Body of pancreas (tissue), 4 donors: Measurements from ENCODE around the gene SEC22A. TPM values are rescaled to one million over a fixed set of nuclear protein-coding genes. Genes with fewer than 3 reads are reported as not detected.

Experiments used
- ATAC-seq: fragments of 150-250 bp; one replicate; pipeline ENCODE4 v1.9.1; 2016
- DNase-seq, 4 donors: peaks; one replicate each; pipeline ENCODE4 v3.0.0-alpha.2; 2019
- H3K27ac ChIP-seq, 4 donors: fragments of 200-600 bp; sonication (generic); 1 replicate in 3 of 4; 2 replicates in 1 of 4; pipeline versions ENCODE4 v1.5.1 to v1.6.1; 2016 to 2019; ENCODE audit warnings: mild to moderate bottlenecking in 1 of 4, mixed read lengths in 1 of 4, moderate library complexity in 1 of 4
- H3K27me3 ChIP-seq, 2 donors: fragments of 200-600 bp; sonication (generic); one replicate each; pipeline ENCODE4 v1.6.0; 2016; ENCODE audit warnings: mild to moderate bottlenecking in 1 of 2
- H3K36me3 ChIP-seq, 2 donors: fragments of 200-600 bp; sonication (generic); replicated peaks in 1 of 2; 2 replicates each; pipeline ENCODE4 v1.5.1; 2016; ENCODE audit warnings: low read depth in 2 of 2; ENCODE audit not compliant: insufficient read depth in 1 of 2
- H3K4me1 ChIP-seq: fragments of 200-600 bp; sonication (generic); one replicate; pipeline ENCODE4 v1.6.0; 2016
- H3K4me3 ChIP-seq, 2 donors: fragments of 200-600 bp; sonication (generic); 1 replicate in 1 of 2; 2 replicates in 1 of 2; pipeline ENCODE4 v1.5.1; 2016 to 2019
- H3K9me3 ChIP-seq, 3 donors: fragments of 200-600 bp; sonication (generic); 1 replicate in 2 of 3; 2 replicates in 1 of 3; pipeline ENCODE4 v1.5.1; 2016
- POLR2A ChIP-seq, 3 donors: fragments of 450-650 bp; IDR thresholded peaks; one replicate each; pipeline ENCODE4 v1.6.1; 2016; ENCODE audit warnings: antibody characterized with exemption in 3 of 3, mild to moderate bottlenecking in 2 of 3
- WGBS, 2 donors: methylation state at CpG; one replicate each; pipeline ENCODE4 v1.1.5; 2017; 5-methylcytosine and 5-hydroxymethylcytosine counted together
- intact Hi-C: fragments of 100-400 bp; cut with DNase I; formaldehyde crosslinking; loops from one replicate; pipeline ENCODE4 v1.15.1; 2023
- total RNA-seq, 2 donors: library from RNA; depleted of rRNA; stranded (reverse); fragments of >200 nt; gene quantifications; one replicate each; pipeline ENCODE4 v1.1.0, GENCODE V29; 2016
- TF ChIP-seq, protein P1 (sequence below), 7 experiments: fragments of 450-650 bp in 4 of 7; fragments of 200-600 bp in 3 of 7; sonication (generic) in 3 of 7; IDR thresholded peaks; one replicate each; pipeline ENCODE4 v1.5.1; 2016 to 2019; ENCODE audit warnings: antibody characterized with exemption in 7 of 7

Gene SEC22A
- total RNA-seq, 2 donors from 2014 or later: 16.5 to 18.4 TPM

DNA sequence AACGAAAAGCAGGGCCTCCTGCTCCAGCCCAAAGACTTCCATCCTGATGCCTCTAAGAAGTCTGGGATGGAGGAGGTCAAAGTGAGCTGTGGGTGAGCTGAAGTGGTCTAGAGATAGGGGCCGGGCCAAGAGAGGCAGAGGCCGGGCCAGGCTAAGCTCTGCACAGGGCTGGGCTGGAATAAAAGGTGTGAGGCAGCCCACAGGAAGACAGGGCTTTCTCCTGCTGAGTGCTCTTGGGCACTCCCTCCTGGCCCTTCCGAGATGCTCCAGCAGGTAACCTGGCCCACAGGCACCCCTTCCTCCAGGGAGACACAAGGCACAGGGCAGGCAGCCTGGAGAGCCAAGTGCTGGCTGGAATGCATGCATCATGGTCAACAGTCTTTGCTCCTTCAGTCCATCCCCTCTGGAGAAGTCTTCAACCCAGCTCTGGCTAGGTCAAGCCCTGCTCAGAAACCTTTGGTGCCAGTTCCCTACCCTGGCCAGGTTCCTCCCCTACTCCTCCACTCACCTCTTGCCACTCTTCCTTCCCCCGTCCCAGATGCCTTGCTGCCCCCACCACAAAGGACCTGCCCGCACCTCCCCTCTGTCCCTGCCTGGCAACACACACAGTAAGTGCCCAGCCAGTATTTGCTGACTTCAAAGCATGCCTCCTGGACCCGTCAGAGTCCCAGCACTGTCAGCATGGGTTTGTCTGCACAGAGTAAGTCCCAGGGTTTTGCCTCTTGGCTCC, 93.6 kb downstream of the SEC22A start:
- intact Hi-C loops: no loop called here
- Histone ChIP-seq H3K36me3 (no peaks in the 10 kb centered on the region), H3K27ac (no peak overlapping the region), H3K4me3 (no peak overlapping the region), H3K4me1 (no peaks in the 10 kb centered on the region), H3K27me3 (no peaks in the 10 kb centered on the region), H3K9me3 (no peaks in the 10 kb centered on the region)
- TF ChIP-seq, protein P1, sequence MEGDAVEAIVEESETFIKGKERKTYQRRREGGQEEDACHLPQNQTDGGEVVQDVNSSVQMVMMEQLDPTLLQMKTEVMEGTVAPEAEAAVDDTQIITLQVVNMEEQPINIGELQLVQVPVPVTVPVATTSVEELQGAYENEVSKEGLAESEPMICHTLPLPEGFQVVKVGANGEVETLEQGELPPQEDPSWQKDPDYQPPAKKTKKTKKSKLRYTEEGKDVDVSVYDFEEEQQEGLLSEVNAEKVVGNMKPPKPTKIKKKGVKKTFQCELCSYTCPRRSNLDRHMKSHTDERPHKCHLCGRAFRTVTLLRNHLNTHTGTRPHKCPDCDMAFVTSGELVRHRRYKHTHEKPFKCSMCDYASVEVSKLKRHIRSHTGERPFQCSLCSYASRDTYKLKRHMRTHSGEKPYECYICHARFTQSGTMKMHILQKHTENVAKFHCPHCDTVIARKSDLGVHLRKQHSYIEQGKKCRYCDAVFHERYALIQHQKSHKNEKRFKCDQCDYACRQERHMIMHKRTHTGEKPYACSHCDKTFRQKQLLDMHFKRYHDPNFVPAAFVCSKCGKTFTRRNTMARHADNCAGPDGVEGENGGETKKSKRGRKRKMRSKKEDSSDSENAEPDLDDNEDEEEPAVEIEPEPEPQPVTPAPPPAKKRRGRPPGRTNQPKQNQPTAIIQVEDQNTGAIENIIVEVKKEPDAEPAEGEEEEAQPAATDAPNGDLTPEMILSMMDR (IDR thresholded peaks at IDR 0.05): no peak
- no peak for TF ChIP-seq POLR2A (IDR thresholded peaks at IDR 0.05)
- DNase-seq (no peak), ATAC-seq (no peak)
- WGBS, 2 donors: 65 to 69% methylated on average over 7 of the region's 7 CpGs

DNA sequence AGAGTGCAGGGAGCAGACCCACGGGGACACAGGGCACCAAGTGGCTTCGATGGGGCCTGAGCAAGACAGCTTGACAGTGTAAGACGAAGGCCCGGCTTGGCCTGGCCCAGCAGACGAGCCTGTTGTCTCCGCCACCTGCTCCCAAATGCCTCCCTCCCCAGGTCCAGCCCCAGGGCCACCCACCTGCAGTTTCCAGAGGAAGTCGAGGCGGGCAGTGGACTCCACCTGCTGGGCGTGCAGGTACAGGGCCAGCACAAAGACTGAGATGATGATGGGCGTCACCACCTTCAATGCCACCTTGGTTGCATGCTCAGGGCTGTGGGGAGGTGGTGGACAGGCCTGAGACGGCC, 94.1 kb downstream of the SEC22A start:
- intact Hi-C loops: no loop called here
- ATAC-seq (no peak), DNase-seq (no peak)
- Histone ChIP-seq H3K4me1 (no peaks in the 10 kb centered on the region), H3K36me3 (no peaks in the 10 kb centered on the region), H3K4me3 (no peak overlapping the region), H3K9me3 (no peaks in the 10 kb centered on the region), H3K27ac (no peak overlapping the region), H3K27me3 (no peaks in the 10 kb centered on the region)
- TF ChIP-seq POLR2A (IDR thresholded peaks at IDR 0.05): no peak
- TF ChIP-seq, protein P1 (IDR thresholded peaks at IDR 0.05): no peak
- 57 to 66% methylated on average over 8 to 10 of the region's 11 CpGs for WGBS, 2 donors

DNA sequence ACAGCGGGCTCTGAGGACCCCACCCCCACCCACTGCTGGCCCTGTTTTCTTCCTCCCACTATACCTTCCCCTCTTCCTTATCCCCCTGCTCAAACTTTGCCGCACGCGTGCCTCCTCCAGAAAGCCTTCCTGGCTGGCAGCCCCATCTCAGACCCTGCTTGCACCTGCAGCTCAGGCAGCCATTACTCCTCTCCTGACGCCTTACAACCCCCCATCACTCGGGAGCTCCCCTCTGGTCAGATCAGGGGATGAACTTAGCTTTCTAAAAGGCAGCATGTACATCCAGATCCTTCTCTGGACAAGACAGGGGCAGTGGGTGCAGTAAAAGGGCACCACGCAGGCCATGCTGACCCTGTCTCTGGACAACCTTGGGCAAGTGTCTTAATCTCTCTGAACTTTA, 94.5 kb downstream of the SEC22A start:
- TF ChIP-seq, protein P1 (IDR thresholded peaks at IDR 0.05): no peak
- TF ChIP-seq POLR2A (IDR thresholded peaks at IDR 0.05): no peak
- no peak overlapping the region for H3K27ac ChIP-seq
- no peak overlapping the region for H3K4me3 ChIP-seq
- no peaks in the 10 kb centered on the region for H3K9me3 ChIP-seq
- WGBS, 2 donors: 70 to 81% methylated on average over 7 of the region's 7 CpGs
- no peaks in the 10 kb centered on the region for H3K27me3 ChIP-seq
- intact Hi-C loops: no loop called here
- no peaks in the 10 kb centered on the region for H3K4me1 ChIP-seq
- DNase-seq (no peak), ATAC-seq (no peak)
- H3K36me3 ChIP-seq: no peaks in the 10 kb centered on the region

DNA sequence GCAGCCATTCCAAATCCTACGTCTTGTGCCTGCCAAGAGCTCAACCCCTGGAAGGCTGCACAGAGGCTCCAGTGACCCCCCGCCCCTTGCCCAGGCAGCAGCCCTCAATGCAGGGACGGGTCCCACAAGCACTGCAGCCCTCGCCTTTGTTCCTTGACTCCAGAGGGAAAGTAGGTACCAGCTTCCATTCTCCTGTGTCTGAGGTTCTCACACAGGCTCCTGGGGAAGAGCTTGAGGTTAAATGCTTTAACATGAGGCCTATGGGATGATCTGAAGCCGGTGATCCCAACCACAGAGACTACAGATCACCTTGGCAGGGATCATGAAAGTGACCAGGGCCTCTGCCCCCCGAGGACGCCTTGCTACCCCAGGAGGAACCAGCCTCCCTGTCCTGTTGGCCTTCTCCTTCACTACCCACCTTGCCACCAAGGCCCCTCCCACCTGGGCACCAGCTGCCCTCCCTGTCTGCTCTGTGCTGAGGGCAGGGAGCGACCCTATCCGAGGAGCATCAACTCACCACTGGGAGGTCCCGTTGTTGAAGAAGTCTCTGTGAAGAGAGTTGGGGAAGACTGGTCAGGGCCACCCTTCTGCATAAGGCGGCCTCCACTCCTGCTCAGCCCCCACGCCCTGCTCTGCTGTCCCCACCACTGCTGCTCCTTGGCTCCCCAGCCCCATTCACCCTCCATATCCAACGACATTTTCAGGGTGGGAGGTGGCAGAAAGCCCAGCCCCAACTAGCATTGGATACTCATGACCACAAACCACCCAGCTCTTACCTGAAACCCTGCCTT, 95.3 kb downstream of the SEC22A start:
- H3K4me1 ChIP-seq: no peaks in the 10 kb centered on the region
- no peaks in the 10 kb centered on the region for H3K36me3 ChIP-seq
- no peak for DNase-seq
- no peak for ATAC-seq
- no peaks in the 10 kb centered on the region for H3K9me3 ChIP-seq
- TF ChIP-seq, protein P1 (IDR thresholded peaks at IDR 0.05): no peak
- TF ChIP-seq POLR2A (IDR thresholded peaks at IDR 0.05): no peak
- intact Hi-C loops: no loop called here
- no peaks in the 10 kb centered on the region for H3K27me3 ChIP-seq
- H3K4me3 ChIP-seq: no peak overlapping the region
- no peak overlapping the region for H3K27ac ChIP-seq
- WGBS, 2 donors: 73 to 82% methylated on average over 13 of the region's 13 CpGs

DNA sequence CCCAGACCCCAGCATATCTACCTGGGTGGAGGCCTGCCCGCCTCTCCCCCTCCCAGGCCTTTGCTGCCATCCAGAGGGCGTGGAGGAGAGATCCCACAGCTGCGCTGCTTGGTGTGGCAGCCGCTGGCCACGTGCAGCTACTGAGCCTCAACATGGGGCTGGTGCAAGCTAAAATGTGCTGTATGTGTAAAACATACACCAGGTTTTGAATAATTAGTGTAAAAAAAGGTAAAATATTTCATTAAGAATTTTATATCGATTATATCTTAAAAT, 95.8 kb downstream of the SEC22A start:
- no peaks in the 10 kb centered on the region for H3K36me3 ChIP-seq
- no peak overlapping the region for H3K4me3 ChIP-seq
- DNase-seq (no peak), ATAC-seq (no peak)
- H3K4me1 ChIP-seq: no peaks in the 10 kb centered on the region
- H3K27ac ChIP-seq: no peak overlapping the region
- intact Hi-C loops: no loop called here
- no peak for TF ChIP-seq POLR2A (IDR thresholded peaks at IDR 0.05)
- TF ChIP-seq, protein P1 (IDR thresholded peaks at IDR 0.05): no peak
- H3K27me3 ChIP-seq: no peaks in the 10 kb centered on the region
- WGBS, 2 donors: 83 to 91% methylated on average over 5 to 6 of the region's 6 CpGs
- H3K9me3 ChIP-seq: no peaks in the 10 kb centered on the region
